ENCODE data around the gene SCNN1A. TPM values are rescaled to one million over a fixed set of nuclear protein-coding genes. Genes with fewer than 3 reads are reported as not detected.

SCNN1A gene
- total RNA-seq, 1 donor from 2014 or later = not detected

GRCh38 chr12:6360578-6361490 is 14.5 kb downstream of the SCNN1A start:
- no peaks in the 10 kb centered on the region for H3K9me3 ChIP-seq (ENCODE audit: control insufficient read depth in 3 of 3, low read length in 3 of 3)
- no peak overlapping the region for H3K9ac ChIP-seq (ENCODE audit: low read depth in 1 of 3, low read length in 3 of 3)
- no peaks in the 10 kb centered on the region for H3K27me3 ChIP-seq (ENCODE audit: control insufficient read depth in 3 of 3, insufficient read depth in 3 of 3, low read length in 3 of 3)
- no peak overlapping the region for H3K27ac ChIP-seq (ENCODE audit: low read depth, low read length)
- no peak overlapping the region for H3K4me3 ChIP-seq (ENCODE audit: low read length in 3 of 3)
- peaks cover 7 to 20% (median 19%) of the 10 kb centered on the region in 3 donors for H3K4me1 ChIP-seq (ENCODE audit: control insufficient read depth in 3 of 3, insufficient read depth in 3 of 3, low read length in 3 of 3)
- H3K36me3 ChIP-seq (ENCODE audit: control insufficient read depth in 3 of 3, insufficient read depth in 3 of 3, low read length in 3 of 3) = no peaks in the 10 kb centered on the region

- no peak overlapping the region for H3K27ac ChIP-seq (ENCODE audit: low read depth, low read length)
- H3K36me3 ChIP-seq (ENCODE audit: control insufficient read depth in 3 of 3, insufficient read depth in 3 of 3, low read length in 3 of 3) = no peaks in the 10 kb centered on the region
- H3K9me3 ChIP-seq (ENCODE audit: control insufficient read depth in 3 of 3, low read length in 3 of 3) = no peaks in the 10 kb centered on the region
- no peak overlapping the region for H3K9ac ChIP-seq (ENCODE audit: low read depth in 1 of 3, low read length in 3 of 3)
- H3K4me3 ChIP-seq (ENCODE audit: low read length in 3 of 3) = no peak overlapping the region
- H3K27me3 ChIP-seq (ENCODE audit: control insufficient read depth in 3 of 3, insufficient read depth in 3 of 3, low read length in 3 of 3) = no peaks in the 10 kb centered on the region
- H3K4me1 ChIP-seq (ENCODE audit: control insufficient read depth in 3 of 3, insufficient read depth in 3 of 3, low read length in 3 of 3) = peaks cover 12 to 20% (median 20%) of the 10 kb centered on the region in 3 donors
Observed at GRCh38 chr12:6360080-6360571, 15.2 kb downstream of the SCNN1A start.

- no peaks in the 10 kb centered on the region for H3K9me3 ChIP-seq (ENCODE audit: control insufficient read depth in 3 of 3, low read length in 3 of 3)
- no peak overlapping the region for H3K9ac ChIP-seq (ENCODE audit: low read depth in 1 of 3, low read length in 3 of 3)
- no peaks in the 10 kb centered on the region for H3K36me3 ChIP-seq (ENCODE audit: control insufficient read depth in 3 of 3, insufficient read depth in 3 of 3, low read length in 3 of 3)
- no peaks in the 10 kb centered on the region for H3K27me3 ChIP-seq (ENCODE audit: control insufficient read depth in 3 of 3, insufficient read depth in 3 of 3, low read length in 3 of 3)
- peaks cover 13 to 23% (median 20%) of the 10 kb centered on the region in 3 donors for H3K4me1 ChIP-seq (ENCODE audit: control insufficient read depth in 3 of 3, insufficient read depth in 3 of 3, low read length in 3 of 3)
- H3K4me3 ChIP-seq (ENCODE audit: low read length in 3 of 3) = no peak overlapping the region
- no peak overlapping the region for H3K27ac ChIP-seq (ENCODE audit: low read depth, low read length)
Observed at GRCh38 chr12:6358881-6359280, 16.5 kb downstream of the SCNN1A start.

GRCh38 chr12:6356374-6356820 is 19.0 kb downstream of the SCNN1A start:
- Histone ChIP-seq H3K4me1 (ENCODE audit: control insufficient read depth in 3 of 3, insufficient read depth in 3 of 3, low read length in 3 of 3) (peaks cover 17 to 26% (median 17%) of the 10 kb centered on the region in 3 donors), H3K27me3 (ENCODE audit: control insufficient read depth in 3 of 3, insufficient read depth in 3 of 3, low read length in 3 of 3) (no peaks in the 10 kb centered on the region), H3K4me3 (ENCODE audit: low read length in 3 of 3) (no peak overlapping the region), H3K27ac (ENCODE audit: low read depth, low read length) (no peak overlapping the region), H3K36me3 (ENCODE audit: control insufficient read depth in 3 of 3, insufficient read depth in 3 of 3, low read length in 3 of 3) (no peaks in the 10 kb centered on the region), H3K9ac (ENCODE audit: low read depth in 1 of 3, low read length in 3 of 3) (no peak overlapping the region), H3K9me3 (ENCODE audit: control insufficient read depth in 3 of 3, low read length in 3 of 3) (no peaks in the 10 kb centered on the region)

- Histone ChIP-seq H3K4me1 (ENCODE audit: control insufficient read depth in 3 of 3, insufficient read depth in 3 of 3, low read length in 3 of 3) (peaks cover 17 to 26% (median 17%) of the 10 kb centered on the region in 3 donors), H3K9me3 (ENCODE audit: control insufficient read depth in 3 of 3, low read length in 3 of 3) (no peaks in the 10 kb centered on the region), H3K27me3 (ENCODE audit: control insufficient read depth in 3 of 3, insufficient read depth in 3 of 3, low read length in 3 of 3) (no peaks in the 10 kb centered on the region), H3K27ac (ENCODE audit: low read depth, low read length) (no peak overlapping the region), H3K4me3 (ENCODE audit: low read length in 3 of 3) (no peak overlapping the region), H3K9ac (ENCODE audit: low read depth in 1 of 3, low read length in 3 of 3) (no peak overlapping the region), H3K36me3 (ENCODE audit: control insufficient read depth in 3 of 3, insufficient read depth in 3 of 3, low read length in 3 of 3) (no peaks in the 10 kb centered on the region)
Observed at GRCh38 chr12:6355491-6356373, 19.6 kb downstream of the SCNN1A start.

- Histone ChIP-seq H3K9ac (ENCODE audit: low read depth in 1 of 3, low read length in 3 of 3) (no peak overlapping the region), H3K27ac (ENCODE audit: low read depth, low read length) (no peak overlapping the region), H3K36me3 (ENCODE audit: control insufficient read depth in 3 of 3, insufficient read depth in 3 of 3, low read length in 3 of 3) (no peaks in the 10 kb centered on the region), H3K4me3 (ENCODE audit: low read length in 3 of 3) (no peak overlapping the region), H3K27me3 (ENCODE audit: control insufficient read depth in 3 of 3, insufficient read depth in 3 of 3, low read length in 3 of 3) (no peaks in the 10 kb centered on the region), H3K4me1 (ENCODE audit: control insufficient read depth in 3 of 3, insufficient read depth in 3 of 3, low read length in 3 of 3) (peaks cover 17 to 26% (median 17%) of the 10 kb centered on the region in 3 donors), H3K9me3 (ENCODE audit: control insufficient read depth in 3 of 3, low read length in 3 of 3) (no peaks in the 10 kb centered on the region)
Observed at GRCh38 chr12:6354495-6355393, 20.6 kb downstream of the SCNN1A start.

- Histone ChIP-seq H3K36me3 (ENCODE audit: control insufficient read depth in 3 of 3, insufficient read depth in 3 of 3, low read length in 3 of 3) (no peaks in the 10 kb centered on the region), H3K9me3 (ENCODE audit: control insufficient read depth in 3 of 3, low read length in 3 of 3) (no peaks in the 10 kb centered on the region), H3K9ac (ENCODE audit: low read depth in 1 of 3, low read length in 3 of 3) (no peak overlapping the region), H3K4me1 (ENCODE audit: control insufficient read depth in 3 of 3, insufficient read depth in 3 of 3, low read length in 3 of 3) (peaks cover 22 to 33% (median 24%) of the 10 kb centered on the region in 3 donors), H3K27me3 (ENCODE audit: control insufficient read depth in 3 of 3, insufficient read depth in 3 of 3, low read length in 3 of 3) (peaks cover 0 to 1% (median 0%) of the 10 kb centered on the region in 3 donors), H3K27ac (ENCODE audit: low read depth, low read length) (peak overlapping the region; percentile 34), H3K4me3 (ENCODE audit: low read length in 3 of 3) (no peak overlapping the region)
Observed at GRCh38 chr12:6352193-6353173, 22.9 kb downstream of the SCNN1A start.

GRCh38 chr12:6351622-6352021 is 23.7 kb downstream of the SCNN1A start:
- Histone ChIP-seq H3K27me3 (ENCODE audit: control insufficient read depth in 3 of 3, insufficient read depth in 3 of 3, low read length in 3 of 3) (peaks cover 0 to 5% (median 0%) of the 10 kb centered on the region in 3 donors), H3K9me3 (ENCODE audit: control insufficient read depth in 3 of 3, low read length in 3 of 3) (no peaks in the 10 kb centered on the region), H3K4me3 (ENCODE audit: low read length in 3 of 3) (no peak overlapping the region), H3K27ac (ENCODE audit: low read depth, low read length) (no peak overlapping the region), H3K4me1 (ENCODE audit: control insufficient read depth in 3 of 3, insufficient read depth in 3 of 3, low read length in 3 of 3) (peaks cover 20 to 34% (median 24%) of the 10 kb centered on the region in 3 donors), H3K36me3 (ENCODE audit: control insufficient read depth in 3 of 3, insufficient read depth in 3 of 3, low read length in 3 of 3) (no peaks in the 10 kb centered on the region), H3K9ac (ENCODE audit: low read depth in 1 of 3, low read length in 3 of 3) (no peak overlapping the region)
